ENCODE results near the gene ALS2. TPM values are rescaled to one million over a fixed set of nuclear protein-coding genes. Genes with fewer than 3 reads are reported as not detected.

The ALS2 gene
- total RNA-seq = 27.3 and 31.4 TPM in 2 replicates

GRCh38 chr2:201780674-201781493 lies at the start of gene ALS2:
Gene ALS2 (minus strand): TSS chr2:201780933. CDS start chr2:201768885, 12,048 bp downstream.

GRCh38 chr2:201806442-201807170 lies 25.9 kb upstream of the ALS2 start, which contains the start of gene CDK15:
Gene CDK15 (plus strand): TSS chr2:201806537. CDS start chr2:201806665, 128 bp downstream.

GRCh38 chr2:201698588-201699226 lies 82.0 kb downstream of the ALS2 start, which contains the start of gene MPP4:
Gene MPP4 (minus strand): TSS chr2:201698644. CDS start chr2:201693954, 4,690 bp downstream.

Other genes starting within 250 kb of the ALS2 start
- gene TMEM237, start 137.4 kb downstream of the ALS2 start, total RNA-seq = 10.9 and 21.8 TPM in 2 replicates
- 0.43 and 0.79 TPM in 2 replicates for gene MPP4, start 82.3 kb downstream of the ALS2 start, total RNA-seq
- 5.8 and 15.2 TPM in 2 replicates for gene CDK15, start 25.6 kb upstream of the ALS2 start, total RNA-seq